GM23338 (cell line): ENCODE measurements around the gene SMOC1. TPM values are rescaled to one million over a fixed set of nuclear protein-coding genes. Genes with fewer than 3 reads are reported as not detected.

Experiments
- ATAC-seq: fragments of 200-7000 bp; cut with Tn5 transposase; 3 replicates; pipeline ENCODE4 v1.9.1; 2020
- DNase-seq: peaks from one replicate; pipeline ENCODE4 v3.0.0-alpha.2; 2015; ENCODE audit warnings: low spot score
- H2AFZ ChIP-seq: fragments of 200-600 bp; sonication (generic); 2 replicates; pipeline ENCODE4 v1.8.0; 2016; ENCODE audit warnings: antibody characterized with exemption, mild to moderate bottlenecking, moderate library complexity
- H3F3A ChIP-seq: fragments of 200-600 bp; sonication (generic); replicated peaks from 2 replicates; pipeline ENCODE4 v1.8.0; 2017; ENCODE audit warnings: antibody characterized with exemption, mixed run types, low read depth
- H3K27ac ChIP-seq: fragments of 200-600 bp; sonication (generic); 2 replicates; pipeline ENCODE4 v1.6.1; 2016; ENCODE audit warnings: low read depth
- H3K27me3 ChIP-seq: fragments of 200-600 bp; sonication (generic); 2 replicates; pipeline ENCODE4 v1.8.0; 2016; ENCODE audit warnings: mild to moderate bottlenecking, mixed run types, moderate library complexity; ENCODE audit not compliant: insufficient read depth
- H3K36me3 ChIP-seq: fragments of 200-600 bp; sonication (generic); 2 replicates; pipeline ENCODE4 v1.8.0; 2016; ENCODE audit warnings: mild to moderate bottlenecking; ENCODE audit not compliant: insufficient read depth
- H3K4me1 ChIP-seq: fragments of 200-600 bp; sonication (generic); 2 replicates; pipeline ENCODE4 v1.8.0; 2016; ENCODE audit warnings: mild to moderate bottlenecking, moderate library complexity; ENCODE audit not compliant: insufficient read depth
- H3K4me2 ChIP-seq: fragments of 200-600 bp; sonication (generic); 2 replicates; pipeline ENCODE4 v1.7.1; 2017; ENCODE audit warnings: mixed run types
- H3K4me3 ChIP-seq: fragments of 200-600 bp; sonication (generic); 2 replicates; pipeline ENCODE4 v1.6.1; 2016; ENCODE audit warnings: mixed run types
- H3K79me2 ChIP-seq: fragments of 200-600 bp; sonication (generic); replicated peaks from 2 replicates; pipeline ENCODE4 v1.8.0; 2017; ENCODE audit warnings: mild to moderate bottlenecking; ENCODE audit not compliant: insufficient read depth
- H3K9me2 ChIP-seq: fragments of 200-600 bp; sonication (generic); 2 replicates; pipeline ENCODE4 v1.8.0; 2017; ENCODE audit not compliant: insufficient read depth
- H4K20me1 ChIP-seq: fragments of 200-600 bp; sonication (generic); replicated peaks from 2 replicates; pipeline ENCODE4 v1.8.0; 2017; ENCODE audit warnings: mild to moderate bottlenecking; ENCODE audit not compliant: insufficient read depth
- H3K27ac Mint-ChIP-seq: 2 replicates; pipeline ENCODE4 v1.8.0; 2020; ENCODE audit warnings: inconsistent platforms, mild to moderate bottlenecking, moderate library complexity, mixed read lengths
- H3K27me3 Mint-ChIP-seq: 3 replicates; pipeline ENCODE4 v1.8.0; 2022; ENCODE audit warnings: low read depth, mild to moderate bottlenecking, moderate library complexity, mixed read lengths, inconsistent platforms; ENCODE audit not compliant: insufficient read depth, poor library complexity
- H3K36me3 Mint-ChIP-seq: 3 replicates; pipeline ENCODE4 v1.8.0; 2021; ENCODE audit warnings: low read depth, mild to moderate bottlenecking, inconsistent platforms, moderate library complexity, mixed read lengths
- H3K4me1 Mint-ChIP-seq: 3 replicates; pipeline ENCODE4 v1.8.0; 2020; ENCODE audit warnings: mild to moderate bottlenecking, inconsistent platforms, mixed read lengths
- H3K4me3 Mint-ChIP-seq: 3 replicates; pipeline ENCODE4 v1.8.0; 2021; ENCODE audit warnings: moderate library complexity, mild to moderate bottlenecking, inconsistent platforms, mixed read lengths
- H3K9me3 Mint-ChIP-seq: 3 replicates; pipeline ENCODE4 v1.8.0; 2020; ENCODE audit warnings: moderate library complexity, mild to moderate bottlenecking, inconsistent platforms, mixed read lengths
- EZH2 ChIP-seq: fragments of 200-600 bp; sonication (generic); IDR thresholded peaks from one replicate; pipeline ENCODE4 v1.8.0; 2017; ENCODE audit warnings: antibody characterized with exemption, mild to moderate bottlenecking, low read depth; ENCODE audit not compliant: unreplicated experiment
- EZH2phosphoT487 ChIP-seq: fragments of 200-600 bp; sonication (generic); IDR thresholded peaks from one replicate; pipeline ENCODE4 v1.8.1; 2018; ENCODE audit warnings: antibody characterized with exemption; ENCODE audit not compliant: unreplicated experiment
- JUNB ChIP-seq: IDR thresholded peaks from one replicate; pipeline ENCODE4 v1.6.1; 2016; ENCODE audit warnings: antibody characterized with exemption; ENCODE audit not compliant: unreplicated experiment
- STAT1 ChIP-seq: IDR thresholded peaks from one replicate; pipeline ENCODE4 v1.6.1; 2016; ENCODE audit warnings: antibody characterized with exemption; ENCODE audit not compliant: unreplicated experiment
- ZNF114 ChIP-seq: fragments of 250-450 bp; sonication (Bioruptor Pico); IDR thresholded peaks from 2 replicates; pipeline ENCODE4 v1.5.0; 2020; ENCODE audit warnings: mild to moderate bottlenecking, moderate library complexity
- polyA plus RNA-seq: library from polyadenylated mRNA; unstranded; fragments of >200 nt; fragmentation: Nextera tagmentation; extraction: Ambion mirVana; gene quantifications from 2 replicates; pipeline ENCODE4 v1.2.1, GENCODE V29; 2016
- total RNA-seq: library from RNA; depleted of rRNA; stranded (reverse); fragments of >200 nt; shearing (Covaris generic); gene quantifications from 2 replicates; pipeline ENCODE4 v1.2.3, GENCODE V29; 2014; rRNA removed
- TF ChIP-seq, protein P1 (sequence below): IDR thresholded peaks from 2 replicates; pipeline ENCODE4 v1.6.1; 2016; ENCODE audit warnings: antibody characterized with exemption
- TF ChIP-seq, protein P2 (sequence below), 2 experiments: fragments of 200-600 bp in 1 of 2; sonication (generic) in 1 of 2; conservative IDR thresholded peaks; 2 replicates each; pipeline versions ENCODE4 v1.5.1 to v1.6.1; 2016 to 2017; ENCODE audit warnings: antibody characterized with exemption in 2 of 2, low read depth in 2 of 2, mild to moderate bottlenecking in 2 of 2, moderate library complexity in 1 of 2

The SMOC1 gene
- total and polyA plus RNA-seq, 2 experiments from 2014 or later: 0.79 to 1.6 TPM

DNA sequence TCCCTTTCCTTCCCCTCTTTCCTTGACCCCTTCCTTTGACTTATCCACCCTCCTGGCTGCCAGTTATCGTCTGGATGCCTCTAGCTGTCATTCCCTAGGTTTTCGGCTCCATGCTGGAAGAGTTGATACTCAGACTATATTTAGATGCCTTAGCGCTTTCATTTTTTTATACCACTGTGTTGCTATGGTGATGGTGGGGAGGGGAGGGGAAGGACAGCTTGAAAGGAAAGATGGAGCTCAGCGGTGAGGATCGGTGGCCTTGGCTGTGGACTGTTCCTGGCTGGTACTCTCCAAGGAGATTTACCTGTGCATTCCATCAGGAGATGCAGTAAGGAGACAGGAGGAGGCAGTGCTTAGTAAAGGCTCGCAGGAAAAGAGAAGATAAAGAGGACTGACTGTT is 200.9 kb downstream of the SMOC1 start:
- DNase-seq (no peak), ATAC-seq (no peak)
- Mint-ChIP-seq H3K4me3 (no peak overlapping the region), H3K36me3 (no peaks in the 10 kb centered on the region), H3K27ac (no peak overlapping the region), H3K27me3 (peaks cover 8% of the 10 kb centered on the region), H3K4me1 (peaks cover 21% of the 10 kb centered on the region), H3K9me3 (no peaks in the 10 kb centered on the region)
- H3K36me3 ChIP-seq: no peaks in the 10 kb centered on the region
- H2AFZ ChIP-seq: no peak overlapping the region
- peaks cover 7% of the 10 kb centered on the region for H3K4me1 ChIP-seq
- TF ChIP-seq, protein P1, sequence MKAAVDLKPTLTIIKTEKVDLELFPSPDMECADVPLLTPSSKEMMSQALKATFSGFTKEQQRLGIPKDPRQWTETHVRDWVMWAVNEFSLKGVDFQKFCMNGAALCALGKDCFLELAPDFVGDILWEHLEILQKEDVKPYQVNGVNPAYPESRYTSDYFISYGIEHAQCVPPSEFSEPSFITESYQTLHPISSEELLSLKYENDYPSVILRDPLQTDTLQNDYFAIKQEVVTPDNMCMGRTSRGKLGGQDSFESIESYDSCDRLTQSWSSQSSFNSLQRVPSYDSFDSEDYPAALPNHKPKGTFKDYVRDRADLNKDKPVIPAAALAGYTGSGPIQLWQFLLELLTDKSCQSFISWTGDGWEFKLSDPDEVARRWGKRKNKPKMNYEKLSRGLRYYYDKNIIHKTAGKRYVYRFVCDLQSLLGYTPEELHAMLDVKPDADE: no peak
- TF ChIP-seq JUNB (no peak), EZH2phosphoT487 (no peak), STAT1 (no peak), ZNF114 (CRISPR knock-in tag) (no peak), EZH2 (no peak)
- TF ChIP-seq, protein P2, sequence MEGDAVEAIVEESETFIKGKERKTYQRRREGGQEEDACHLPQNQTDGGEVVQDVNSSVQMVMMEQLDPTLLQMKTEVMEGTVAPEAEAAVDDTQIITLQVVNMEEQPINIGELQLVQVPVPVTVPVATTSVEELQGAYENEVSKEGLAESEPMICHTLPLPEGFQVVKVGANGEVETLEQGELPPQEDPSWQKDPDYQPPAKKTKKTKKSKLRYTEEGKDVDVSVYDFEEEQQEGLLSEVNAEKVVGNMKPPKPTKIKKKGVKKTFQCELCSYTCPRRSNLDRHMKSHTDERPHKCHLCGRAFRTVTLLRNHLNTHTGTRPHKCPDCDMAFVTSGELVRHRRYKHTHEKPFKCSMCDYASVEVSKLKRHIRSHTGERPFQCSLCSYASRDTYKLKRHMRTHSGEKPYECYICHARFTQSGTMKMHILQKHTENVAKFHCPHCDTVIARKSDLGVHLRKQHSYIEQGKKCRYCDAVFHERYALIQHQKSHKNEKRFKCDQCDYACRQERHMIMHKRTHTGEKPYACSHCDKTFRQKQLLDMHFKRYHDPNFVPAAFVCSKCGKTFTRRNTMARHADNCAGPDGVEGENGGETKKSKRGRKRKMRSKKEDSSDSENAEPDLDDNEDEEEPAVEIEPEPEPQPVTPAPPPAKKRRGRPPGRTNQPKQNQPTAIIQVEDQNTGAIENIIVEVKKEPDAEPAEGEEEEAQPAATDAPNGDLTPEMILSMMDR (conservative IDR thresholded peaks at IDR 0.05; ENCODE audit: low read depth in 2 of 2): no peak
- H3K4me2 ChIP-seq: no peak overlapping the region
- H4K20me1 ChIP-seq: no peaks in the 10 kb centered on the region
- H3K4me3 ChIP-seq: no peak overlapping the region
- no peaks in the 10 kb centered on the region for H3K79me2 ChIP-seq
- peaks cover 7% of the 10 kb centered on the region; the same call in 1 of the 2 replicates for H3K9me2 ChIP-seq
- H3K27me3 ChIP-seq: no peaks in the 10 kb centered on the region
- no peak overlapping the region for H3K27ac ChIP-seq
- no peaks in the 10 kb centered on the region for H3F3A ChIP-seq

Other genes starting within 250 kb of the SMOC1 start
- gene SRSF5, start 112.3 kb upstream of the SMOC1 start, total RNA-seq: 172 and 204 TPM in 2 replicates
- 343 and 389 TPM in 2 replicates for gene SRSF5, start 112.3 kb upstream of the SMOC1 start, polyA plus RNA-seq
- not detected in 2 replicates for gene SLC10A1, start 82.2 kb upstream of the SMOC1 start, total RNA-seq
- gene SLC10A1, start 82.2 kb upstream of the SMOC1 start, polyA plus RNA-seq: 0.10 TPM in 2 replicates